Thyroid gland (tissue), 4 donors: Measurements from ENCODE around the gene GNPTG.

Experiments used
- POLR2A ChIP-seq, 2 donors: fragments of 450-650 bp; IDR thresholded peaks; one replicate each; pipeline ENCODE4 v1.6.1; 2017; ENCODE audit warnings: antibody characterized with exemption in 2 of 2, mild to moderate bottlenecking in 2 of 2, moderate library complexity in 1 of 2
- TF ChIP-seq, protein P1 (sequence below), 6 experiments: fragments of 200-600 bp in 3 of 6; fragments of 450-650 bp in 3 of 6; sonication (generic) in 3 of 6; IDR thresholded peaks; one replicate each; pipeline ENCODE4 v1.5.1; 2016 to 2019; ENCODE audit warnings: antibody characterized with exemption in 6 of 6, mild to moderate bottlenecking in 2 of 6, inconsistent platforms in 1 of 6, moderate library complexity in 1 of 6

DNA sequence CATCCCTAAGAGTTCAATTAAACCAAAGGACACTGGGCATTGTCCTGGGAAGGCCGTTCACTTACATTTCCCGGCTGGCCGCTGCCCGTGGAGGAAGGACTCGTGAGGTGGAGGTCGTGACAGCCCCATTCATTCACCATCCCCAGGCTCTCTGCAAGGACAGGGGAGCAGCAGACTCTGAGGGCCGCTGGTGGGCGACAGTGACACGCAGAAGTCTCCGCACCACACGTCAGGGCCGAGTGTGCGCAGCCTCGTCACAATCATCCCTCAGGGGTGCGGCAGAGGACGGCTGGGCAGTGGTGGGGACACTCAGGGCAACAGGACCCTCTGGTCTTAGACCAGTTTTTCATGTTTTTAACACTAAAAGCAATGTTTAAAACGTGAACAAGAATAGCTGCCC lies 41.1 kb downstream of the GNPTG start:
- TF ChIP-seq, protein P1, sequence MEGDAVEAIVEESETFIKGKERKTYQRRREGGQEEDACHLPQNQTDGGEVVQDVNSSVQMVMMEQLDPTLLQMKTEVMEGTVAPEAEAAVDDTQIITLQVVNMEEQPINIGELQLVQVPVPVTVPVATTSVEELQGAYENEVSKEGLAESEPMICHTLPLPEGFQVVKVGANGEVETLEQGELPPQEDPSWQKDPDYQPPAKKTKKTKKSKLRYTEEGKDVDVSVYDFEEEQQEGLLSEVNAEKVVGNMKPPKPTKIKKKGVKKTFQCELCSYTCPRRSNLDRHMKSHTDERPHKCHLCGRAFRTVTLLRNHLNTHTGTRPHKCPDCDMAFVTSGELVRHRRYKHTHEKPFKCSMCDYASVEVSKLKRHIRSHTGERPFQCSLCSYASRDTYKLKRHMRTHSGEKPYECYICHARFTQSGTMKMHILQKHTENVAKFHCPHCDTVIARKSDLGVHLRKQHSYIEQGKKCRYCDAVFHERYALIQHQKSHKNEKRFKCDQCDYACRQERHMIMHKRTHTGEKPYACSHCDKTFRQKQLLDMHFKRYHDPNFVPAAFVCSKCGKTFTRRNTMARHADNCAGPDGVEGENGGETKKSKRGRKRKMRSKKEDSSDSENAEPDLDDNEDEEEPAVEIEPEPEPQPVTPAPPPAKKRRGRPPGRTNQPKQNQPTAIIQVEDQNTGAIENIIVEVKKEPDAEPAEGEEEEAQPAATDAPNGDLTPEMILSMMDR (IDR thresholded peaks at IDR 0.05) = no peak
- TF ChIP-seq POLR2A (IDR thresholded peaks at IDR 0.05) = no peak
